GM19025 (cell line): Measurements from ENCODE around the gene ZNF613.
A peak's percentile ranks its signal among the peaks of the same experiment; 100 is the strongest.
"Not testable (repeated sequence)": the region's sequence is repeated elsewhere in the genome, so short reads cannot be mapped to it uniquely, and the experiment has no call there.

Experiments
- ATAC-seq: cut with Tn5 transposase; IDR thresholded peaks from one replicate; pipeline ENCODE4 v1.9.1; 2021; ENCODE audit warnings: mild to moderate bottlenecking, low read depth, moderate library complexity; ENCODE audit not compliant: unreplicated experiment

The ZNF613 gene

GRCh38 chr19:51931921-51932320 is 4.6 kb downstream of the ZNF613 start:
- no peak for ATAC-seq

GRCh38 chr19:51938936-51939335 is 11.7 kb downstream of the ZNF613 start:
- ATAC-seq, result no peak

- no peak for ATAC-seq
Measured at GRCh38 chr19:51944798-51945552, 17.7 kb downstream of the ZNF613 start.

- ATAC-seq, result no peak
Measured at GRCh38 chr19:51946602-51947001, 19.3 kb downstream of the ZNF613 start.

GRCh38 chr19:51948975-51949374 is 21.7 kb downstream of the ZNF613 start:
- no peak for ATAC-seq

GRCh38 chr19:51957846-51958245 is 30.6 kb downstream of the ZNF613 start:
- ATAC-seq, result not testable (repeated sequence)

- ATAC-seq, result no peak
Measured at GRCh38 chr19:51959791-51960190, 32.5 kb downstream of the ZNF613 start.

- not testable (repeated sequence) for ATAC-seq
Measured at GRCh38 chr19:51960621-51961233, 33.5 kb downstream of the ZNF613 start.

- ATAC-seq, result no peak
Measured at GRCh38 chr19:51965583-51965982, 38.3 kb downstream of the ZNF613 start.

- no peak for ATAC-seq
Measured at GRCh38 chr19:51970718-51971117, 43.4 kb downstream of the ZNF613 start.

- ATAC-seq, result no peak
Measured at GRCh38 chr19:51971624-51972023, 44.4 kb downstream of the ZNF613 start.

- ATAC-seq, result not testable (repeated sequence)
Measured at GRCh38 chr19:51975787-51976186, 48.5 kb downstream of the ZNF613 start.

- ATAC-seq, result no peak
Measured at GRCh38 chr19:51976852-51977251, 49.6 kb downstream of the ZNF613 start.

GRCh38 chr19:51977346-51977745 is 50.1 kb downstream of the ZNF613 start:
- no peak for ATAC-seq

- no peak for ATAC-seq
Measured at GRCh38 chr19:51978882-51979281, 51.6 kb downstream of the ZNF613 start.

- no peak for ATAC-seq
Measured at GRCh38 chr19:51980116-51980736, 53.0 kb downstream of the ZNF613 start.

GRCh38 chr19:51980926-51981325 is 53.7 kb downstream of the ZNF613 start:
- ATAC-seq, result not testable (repeated sequence)

- ATAC-seq, result no peak
Measured at GRCh38 chr19:51983361-51983760, 56.1 kb downstream of the ZNF613 start.

- peak; percentile 79 for ATAC-seq
Measured at GRCh38 chr19:51986309-51987291, 59.3 kb downstream of the ZNF613 start, which contains the start of gene ZNF350. Gene ZNF350, minus strand, starts transcription at chr19:51986840. Its CDS starts 12,480 bp downstream, at chr19:51974360.

GRCh38 chr19:51993422-51993821 is 66.2 kb downstream of the ZNF613 start:
- no peak for ATAC-seq
